ENCODE measurements around the gene PPP1R17.
A peak's percentile ranks its signal among the peaks of the same experiment; 100 is the strongest.

The PPP1R17 gene

DNA sequence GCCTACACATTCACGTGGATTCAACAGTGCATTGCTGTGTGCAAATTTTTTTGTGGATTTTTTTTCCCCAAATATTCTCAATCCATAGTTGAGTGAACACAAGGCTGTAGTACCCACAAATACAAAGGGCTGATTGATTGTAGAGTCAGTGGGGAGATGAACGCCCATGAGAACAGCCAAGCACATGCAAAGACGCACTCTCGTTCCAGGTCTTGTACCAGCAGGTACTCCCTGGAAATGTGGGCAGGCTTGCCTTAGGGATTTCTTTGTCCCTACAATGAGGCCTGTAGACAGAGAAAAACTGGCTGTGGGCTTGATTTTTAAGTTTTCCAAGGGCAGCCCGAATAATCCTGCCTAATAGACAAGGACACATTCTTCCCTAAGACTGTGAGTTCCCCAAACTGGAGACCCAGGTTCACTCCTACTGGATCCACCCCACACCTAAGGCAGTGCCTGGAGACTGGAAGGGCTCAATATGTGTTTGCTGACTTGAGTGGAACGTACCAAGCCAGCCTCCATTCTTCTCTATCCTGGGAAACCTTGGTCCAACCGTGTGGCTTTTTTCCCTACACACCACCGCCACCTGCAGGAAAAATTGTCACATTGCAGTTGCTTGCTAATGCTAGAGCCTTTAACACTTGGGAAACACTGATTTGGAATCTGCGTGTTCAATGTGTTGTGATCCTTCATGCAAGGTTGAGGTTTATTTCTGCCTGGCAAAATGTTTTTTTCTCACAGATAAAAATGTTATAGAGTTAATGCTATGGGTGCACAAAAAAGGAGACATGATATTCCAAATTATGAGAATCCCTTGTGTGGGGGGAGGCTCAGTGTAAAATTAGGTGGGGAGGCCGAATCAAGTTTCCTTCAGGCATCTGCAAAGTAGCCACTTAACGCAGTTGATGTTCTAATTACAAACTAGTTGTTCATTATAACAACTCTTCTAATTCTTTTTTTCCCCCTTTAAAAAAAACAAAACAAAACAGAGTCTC is 49.3 kb downstream of the PPP1R17 start:
- no peak overlapping the region for H3K4me3 ChIP-seq (ENCODE audit: control insufficient read depth, low read depth, low read length)
- DNase-seq (ENCODE audit: low read depth) = peak; percentile 52
- TF ChIP-seq, protein P1, sequence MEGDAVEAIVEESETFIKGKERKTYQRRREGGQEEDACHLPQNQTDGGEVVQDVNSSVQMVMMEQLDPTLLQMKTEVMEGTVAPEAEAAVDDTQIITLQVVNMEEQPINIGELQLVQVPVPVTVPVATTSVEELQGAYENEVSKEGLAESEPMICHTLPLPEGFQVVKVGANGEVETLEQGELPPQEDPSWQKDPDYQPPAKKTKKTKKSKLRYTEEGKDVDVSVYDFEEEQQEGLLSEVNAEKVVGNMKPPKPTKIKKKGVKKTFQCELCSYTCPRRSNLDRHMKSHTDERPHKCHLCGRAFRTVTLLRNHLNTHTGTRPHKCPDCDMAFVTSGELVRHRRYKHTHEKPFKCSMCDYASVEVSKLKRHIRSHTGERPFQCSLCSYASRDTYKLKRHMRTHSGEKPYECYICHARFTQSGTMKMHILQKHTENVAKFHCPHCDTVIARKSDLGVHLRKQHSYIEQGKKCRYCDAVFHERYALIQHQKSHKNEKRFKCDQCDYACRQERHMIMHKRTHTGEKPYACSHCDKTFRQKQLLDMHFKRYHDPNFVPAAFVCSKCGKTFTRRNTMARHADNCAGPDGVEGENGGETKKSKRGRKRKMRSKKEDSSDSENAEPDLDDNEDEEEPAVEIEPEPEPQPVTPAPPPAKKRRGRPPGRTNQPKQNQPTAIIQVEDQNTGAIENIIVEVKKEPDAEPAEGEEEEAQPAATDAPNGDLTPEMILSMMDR (conservative IDR thresholded peaks at IDR 0.05; ENCODE audit: control insufficient read depth, insufficient read depth, low read depth, low read length) = peak; percentile 90

DNA sequence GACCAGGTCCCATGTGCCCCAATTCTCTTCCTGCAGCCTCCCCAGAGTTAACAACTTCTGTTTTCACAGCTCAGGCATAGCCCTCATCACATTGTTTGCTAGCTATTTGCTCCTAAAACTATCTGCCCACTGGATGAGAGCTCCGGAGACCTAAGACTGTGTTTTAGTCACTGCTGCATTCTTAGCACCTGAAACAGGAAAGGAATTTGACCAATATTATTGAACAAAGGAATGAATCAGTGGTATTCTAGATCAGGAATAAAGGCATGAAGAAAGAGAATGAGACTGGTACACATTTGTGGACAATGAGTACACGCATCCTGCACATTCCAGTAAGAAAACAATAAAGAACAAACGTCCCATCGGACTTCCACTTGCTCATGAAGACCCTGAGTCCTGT is 54.8 kb downstream of the PPP1R17 start:
- TF ChIP-seq, protein P1 (conservative IDR thresholded peaks at IDR 0.05; ENCODE audit: control insufficient read depth, insufficient read depth, low read depth, low read length) = no peak
- no peak for DNase-seq (ENCODE audit: low read depth)
- no peak overlapping the region for H3K4me3 ChIP-seq (ENCODE audit: control insufficient read depth, low read depth, low read length)

DNA sequence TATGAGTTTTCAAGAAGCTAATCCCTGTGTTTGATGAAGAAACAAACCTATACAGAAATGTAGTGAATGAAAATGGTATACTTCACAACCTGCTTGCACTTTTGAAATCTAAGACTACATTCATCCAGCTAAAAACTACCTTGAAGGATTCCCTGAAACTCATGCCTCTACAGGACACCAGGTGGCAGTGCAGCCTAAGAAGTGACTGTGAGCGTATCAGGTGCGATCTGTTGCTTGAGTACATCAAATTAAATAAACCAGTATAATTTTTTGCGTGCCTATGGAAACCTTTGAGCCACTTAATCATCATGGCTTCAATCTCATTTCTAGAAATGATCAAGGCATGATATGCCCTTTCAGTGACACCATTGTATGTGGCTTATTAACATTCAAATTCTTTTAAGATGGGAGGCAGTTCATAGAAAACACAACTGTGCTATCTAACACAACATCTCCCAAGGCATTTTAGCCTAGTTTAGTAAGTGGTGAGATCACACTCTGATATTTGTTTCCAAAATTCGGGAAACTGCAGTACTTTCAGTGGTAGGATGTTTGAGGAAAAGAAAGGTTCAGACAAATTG is 57.4 kb downstream of the PPP1R17 start:
- DNase-seq (ENCODE audit: low read depth) = peak; percentile 75
- H3K4me3 ChIP-seq (ENCODE audit: control insufficient read depth, low read depth, low read length) = no peak overlapping the region
- TF ChIP-seq, protein P1 (conservative IDR thresholded peaks at IDR 0.05; ENCODE audit: control insufficient read depth, insufficient read depth, low read depth, low read length) = peak; percentile 89

DNA sequence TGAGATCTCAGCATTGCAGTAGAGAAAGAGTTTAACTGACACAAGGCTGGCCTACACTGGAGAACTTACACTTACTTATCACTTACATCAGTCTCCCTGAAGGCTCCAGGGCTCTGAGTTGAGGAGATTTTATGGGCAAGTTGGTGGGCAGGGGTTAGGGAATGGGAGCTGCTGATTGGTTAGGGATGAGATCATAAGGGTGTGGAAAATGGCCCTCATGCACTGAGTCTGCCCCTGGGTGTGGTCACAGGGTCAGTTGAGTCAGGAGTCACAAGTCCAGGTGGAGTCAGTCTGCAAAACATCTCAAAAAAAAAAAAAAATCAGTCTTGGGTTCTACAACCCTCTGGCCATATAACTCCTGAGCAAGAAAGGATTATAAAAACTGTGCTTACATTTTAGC is 60.5 kb downstream of the PPP1R17 start:
- TF ChIP-seq, protein P1 (conservative IDR thresholded peaks at IDR 0.05; ENCODE audit: control insufficient read depth, insufficient read depth, low read depth, low read length) = no peak
- DNase-seq (ENCODE audit: low read depth) = peak; percentile 34
- no peak overlapping the region for H3K4me3 ChIP-seq (ENCODE audit: control insufficient read depth, low read depth, low read length)

DNA sequence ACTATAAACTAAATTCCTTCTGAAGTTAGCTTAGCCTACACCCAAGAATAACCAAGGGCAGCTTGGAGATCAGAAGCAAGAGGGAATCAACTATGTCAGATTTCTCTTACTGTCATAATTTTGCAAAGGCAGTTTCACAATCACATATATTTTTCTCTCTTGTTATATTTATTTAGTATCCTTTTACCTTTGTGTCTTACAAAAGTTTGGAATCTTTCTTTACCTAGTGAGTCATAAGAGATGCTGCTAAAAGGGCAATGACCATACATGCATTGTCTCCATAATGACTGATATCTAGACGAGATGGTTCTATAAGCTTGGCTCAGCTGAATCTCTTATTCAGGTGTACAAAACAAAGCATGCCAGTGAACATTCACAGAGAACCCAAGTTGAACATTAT is 61.1 kb downstream of the PPP1R17 start:
- TF ChIP-seq, protein P1 (conservative IDR thresholded peaks at IDR 0.05; ENCODE audit: control insufficient read depth, insufficient read depth, low read depth, low read length) = no peak

DNA sequence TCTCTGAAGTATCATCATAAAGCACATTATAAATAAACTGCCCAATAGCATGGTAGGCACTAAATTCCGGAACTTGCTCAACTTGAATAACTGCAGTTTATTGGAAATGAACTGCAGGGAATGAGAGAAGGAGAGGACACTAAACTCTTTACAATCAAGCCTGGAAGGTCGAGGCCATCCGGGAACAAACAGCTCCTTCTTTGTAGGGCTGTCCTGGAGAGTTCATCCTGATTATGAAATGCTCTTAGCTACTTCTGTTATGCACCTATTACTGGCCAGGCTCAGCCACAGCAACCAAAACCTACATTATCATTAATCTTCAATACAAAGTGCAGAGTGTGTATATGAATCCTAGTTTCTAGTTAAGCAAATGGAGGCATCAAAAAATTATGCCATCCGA is 64.7 kb downstream of the PPP1R17 start:
- no peak for DNase-seq (ENCODE audit: low read depth)
- TF ChIP-seq, protein P1 (conservative IDR thresholded peaks at IDR 0.05; ENCODE audit: control insufficient read depth, insufficient read depth, low read depth, low read length) = no peak
- no peak overlapping the region for H3K4me3 ChIP-seq (ENCODE audit: control insufficient read depth, low read depth, low read length)

More for the DNA sequence above, 61.1 kb downstream of the PPP1R17 start:
- no peak for DNase-seq (ENCODE audit: low read depth)
- H3K4me3 ChIP-seq (ENCODE audit: control insufficient read depth, low read depth, low read length) = no peak overlapping the region

All from fibroblast of mammary gland (primary cell).